Tibial nerve (tissue), 4 donors: ENCODE data around the gene WDR45B. TPM values are rescaled to one million over a fixed set of nuclear protein-coding genes. Genes with fewer than 3 reads are reported as not detected.

Source experiments
- DNase-seq, 2 donors: peaks; one replicate each; pipeline ENCODE4 v3.0.0-alpha.2; 2019; ENCODE audit warnings: low spot score in 2 of 2
- H3K27ac ChIP-seq, 4 donors: fragments of 200-600 bp; sonication (generic) in 3 of 4; one replicate each; pipeline ENCODE4 v1.5.1; 2017 to 2019; ENCODE audit warnings: mild to moderate bottlenecking in 1 of 4
- H3K27me3 ChIP-seq, 2 donors: fragments of 200-600 bp; sonication (generic) in 1 of 2; one replicate each; pipeline versions ENCODE4 v1.5.1 to v1.6.0; 2017 to 2019
- H3K36me3 ChIP-seq, 3 donors: fragments of 200-600 bp; sonication (generic); one replicate each; pipeline ENCODE4 v1.5.1; 2018 to 2019
- H3K4me1 ChIP-seq, 4 donors: fragments of 200-600 bp; sonication (generic) in 3 of 4; one replicate each; pipeline ENCODE4 v1.5.1; 2017 to 2019
- H3K4me3 ChIP-seq, 4 donors: fragments of 200-600 bp; sonication (generic) in 3 of 4; one replicate each; pipeline ENCODE4 v1.5.1; 2017 to 2019; ENCODE audit warnings: mild to moderate bottlenecking in 1 of 4, moderate library complexity in 1 of 4
- H3K9me3 ChIP-seq, 4 donors: fragments of 200-600 bp; sonication (generic) in 3 of 4; one replicate each; pipeline ENCODE4 v1.5.1; 2017 to 2019
- EP300 ChIP-seq, 2 donors: sonication (generic); formaldehyde crosslinking; IDR thresholded peaks; one replicate each; pipeline ENCODE4 v1.6.1; 2017; ENCODE audit warnings: antibody characterized with exemption in 2 of 2, mild to moderate bottlenecking in 1 of 2
- POLR2A ChIP-seq, 2 donors: fragments of 450-650 bp; IDR thresholded peaks; one replicate each; pipeline ENCODE4 v1.6.1; 2017; ENCODE audit warnings: antibody characterized with exemption in 2 of 2, mild to moderate bottlenecking in 2 of 2, moderate library complexity in 2 of 2
- WGBS, 2 donors: methylation state at CpG; one replicate each; pipeline ENCODE4 v1.1.5; 2018; 5-methylcytosine and 5-hydroxymethylcytosine counted together
- total RNA-seq, 4 donors: library from RNA; depleted of rRNA; stranded (reverse); fragments of >200 nt; gene quantifications; one replicate each; pipeline ENCODE4 v1.1.0, GENCODE V29; 2016
- TF ChIP-seq, protein P1 (sequence below), 5 experiments: fragments of 200-600 bp in 3 of 5; fragments of 450-650 bp in 2 of 5; sonication (generic) in 3 of 5; IDR thresholded peaks; one replicate each; pipeline ENCODE4 v1.5.1; 2016 to 2019; ENCODE audit warnings: antibody characterized with exemption in 5 of 5, mild to moderate bottlenecking in 3 of 5, moderate library complexity in 2 of 5

Gene WDR45B
- total RNA-seq, 4 donors from 2014 or later: 64.9 to 114 (median 88.5) TPM

DNA sequence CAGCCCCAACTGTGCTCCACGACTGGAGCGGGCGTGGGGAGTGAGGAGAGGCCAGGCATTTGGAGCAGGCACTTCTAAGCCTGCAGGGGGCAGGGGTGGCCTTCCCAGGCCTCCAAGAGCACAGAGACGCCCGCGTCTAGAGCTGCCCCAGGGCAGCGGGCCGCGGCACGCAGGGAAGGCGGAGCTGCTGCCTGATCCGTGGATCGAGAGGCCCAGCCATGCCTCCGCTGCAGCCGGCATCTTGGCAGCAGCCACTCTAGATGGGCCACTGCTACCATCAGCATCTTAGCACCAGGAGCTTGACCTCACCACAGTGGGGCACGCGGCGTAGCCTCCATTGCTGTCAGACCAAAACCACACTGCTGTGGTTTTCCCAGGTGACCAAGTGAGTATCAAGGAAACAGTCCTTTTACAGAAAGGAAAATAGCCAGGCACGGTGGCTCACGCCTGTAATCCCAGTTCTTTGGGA, 20.4 kb upstream of the WDR45B start:
- no peaks in the 10 kb centered on the region for H3K9me3 ChIP-seq
- no peak for DNase-seq
- H3K4me1 ChIP-seq: peaks cover 0 to 24% (median 8%) of the 10 kb centered on the region in 4 donors
- no peak overlapping the region for H3K4me3 ChIP-seq
- H3K36me3 ChIP-seq: peaks cover 0 to 21% (median 0%) of the 10 kb centered on the region in 3 donors
- H3K27ac ChIP-seq: peak overlapping the region in 3 of 4 donors; percentile 65 to 82 (median 67)
- TF ChIP-seq POLR2A (IDR thresholded peaks at IDR 0.05): no peak
- TF ChIP-seq, protein P1, sequence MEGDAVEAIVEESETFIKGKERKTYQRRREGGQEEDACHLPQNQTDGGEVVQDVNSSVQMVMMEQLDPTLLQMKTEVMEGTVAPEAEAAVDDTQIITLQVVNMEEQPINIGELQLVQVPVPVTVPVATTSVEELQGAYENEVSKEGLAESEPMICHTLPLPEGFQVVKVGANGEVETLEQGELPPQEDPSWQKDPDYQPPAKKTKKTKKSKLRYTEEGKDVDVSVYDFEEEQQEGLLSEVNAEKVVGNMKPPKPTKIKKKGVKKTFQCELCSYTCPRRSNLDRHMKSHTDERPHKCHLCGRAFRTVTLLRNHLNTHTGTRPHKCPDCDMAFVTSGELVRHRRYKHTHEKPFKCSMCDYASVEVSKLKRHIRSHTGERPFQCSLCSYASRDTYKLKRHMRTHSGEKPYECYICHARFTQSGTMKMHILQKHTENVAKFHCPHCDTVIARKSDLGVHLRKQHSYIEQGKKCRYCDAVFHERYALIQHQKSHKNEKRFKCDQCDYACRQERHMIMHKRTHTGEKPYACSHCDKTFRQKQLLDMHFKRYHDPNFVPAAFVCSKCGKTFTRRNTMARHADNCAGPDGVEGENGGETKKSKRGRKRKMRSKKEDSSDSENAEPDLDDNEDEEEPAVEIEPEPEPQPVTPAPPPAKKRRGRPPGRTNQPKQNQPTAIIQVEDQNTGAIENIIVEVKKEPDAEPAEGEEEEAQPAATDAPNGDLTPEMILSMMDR (IDR thresholded peaks at IDR 0.05): peak; percentile 55 to 83 (median 69)
- peak in 1 of 2 donors; percentile 36 for TF ChIP-seq EP300 (IDR thresholded peaks at IDR 0.05)
- H3K27me3 ChIP-seq: no peaks in the 10 kb centered on the region
- 36 to 39% methylated on average over 17 of the region's 20 CpGs for WGBS, 2 donors

DNA sequence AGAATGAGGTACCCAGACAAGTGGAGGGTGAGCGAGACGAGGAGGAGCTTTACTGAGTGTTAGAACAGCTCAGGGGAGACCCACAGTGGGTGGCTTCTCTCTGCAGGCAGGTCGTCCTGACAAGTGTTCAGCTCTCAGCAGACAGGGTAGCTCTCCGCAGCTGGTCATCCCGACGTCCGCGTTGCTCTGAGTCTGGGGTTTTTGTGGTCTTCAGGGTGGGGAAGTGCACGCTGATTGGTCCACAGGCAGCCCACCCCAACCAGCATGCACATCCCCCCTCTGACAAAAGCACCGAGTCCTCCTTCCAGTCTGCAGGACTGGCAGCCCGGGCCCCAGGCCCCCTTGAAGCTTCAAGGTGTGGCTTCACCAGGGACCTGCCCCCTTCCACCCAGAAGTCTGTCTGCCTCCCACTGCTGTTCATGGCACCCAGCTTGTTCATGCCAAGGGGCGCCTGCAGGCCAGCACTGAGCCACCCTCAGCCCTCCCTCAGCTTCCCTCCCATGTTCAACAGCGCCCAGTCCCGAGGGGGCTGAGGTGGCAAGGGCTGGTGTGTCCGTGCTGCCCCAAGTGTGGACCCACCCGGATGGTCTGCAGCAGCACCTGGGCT, 19.9 kb upstream of the WDR45B start:
- Histone ChIP-seq H3K36me3 (peaks cover 0 to 26% (median 0%) of the 10 kb centered on the region in 3 donors), H3K9me3 (no peaks in the 10 kb centered on the region), H3K27ac (peak overlapping the region in 3 of 4 donors; percentile 53 to 67 (median 65)), H3K27me3 (no peaks in the 10 kb centered on the region), H3K4me1 (peaks cover 0 to 24% (median 8%) of the 10 kb centered on the region in 4 donors), H3K4me3 (no peak overlapping the region)
- WGBS, 2 donors: 66 to 69% methylated on average over 10 to 16 of the region's 16 CpGs
- DNase-seq: no peak
- TF ChIP-seq POLR2A (IDR thresholded peaks at IDR 0.05) (no peak), EP300 (IDR thresholded peaks at IDR 0.05) (no peak)
- TF ChIP-seq, protein P1 (IDR thresholded peaks at IDR 0.05): no peak

DNA sequence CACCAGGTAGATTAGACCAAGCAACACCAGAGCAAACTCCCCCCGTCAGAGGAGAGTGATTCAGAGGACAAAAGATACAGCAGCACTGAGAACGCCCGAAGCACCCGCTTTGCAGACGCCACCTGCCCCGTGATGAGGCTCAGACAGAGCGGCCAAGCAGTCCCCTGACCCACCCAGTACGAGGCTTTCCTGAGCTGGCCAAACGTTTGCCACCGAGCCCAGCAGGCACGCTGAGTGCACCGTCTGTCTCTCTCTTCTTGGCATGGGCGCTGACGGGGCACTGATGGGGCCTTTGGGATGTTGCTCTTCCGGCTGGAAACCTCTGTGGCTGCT, 19.4 kb upstream of the WDR45B start:
- no peaks in the 10 kb centered on the region for H3K9me3 ChIP-seq
- WGBS, 2 donors: 89 to 92% methylated on average over 15 of the region's 15 CpGs
- H3K36me3 ChIP-seq: peaks cover 0 to 31% (median 0%) of the 10 kb centered on the region in 3 donors
- H3K27ac ChIP-seq: peak overlapping the region in 1 of 4 donors; percentile 65
- H3K27me3 ChIP-seq: no peaks in the 10 kb centered on the region
- H3K4me3 ChIP-seq: no peak overlapping the region
- peaks cover 0 to 24% (median 8%) of the 10 kb centered on the region in 4 donors for H3K4me1 ChIP-seq
- no peak for DNase-seq
- no peak for TF ChIP-seq POLR2A (IDR thresholded peaks at IDR 0.05)
- no peak for TF ChIP-seq EP300 (IDR thresholded peaks at IDR 0.05)
- TF ChIP-seq, protein P1 (IDR thresholded peaks at IDR 0.05): no peak

DNA sequence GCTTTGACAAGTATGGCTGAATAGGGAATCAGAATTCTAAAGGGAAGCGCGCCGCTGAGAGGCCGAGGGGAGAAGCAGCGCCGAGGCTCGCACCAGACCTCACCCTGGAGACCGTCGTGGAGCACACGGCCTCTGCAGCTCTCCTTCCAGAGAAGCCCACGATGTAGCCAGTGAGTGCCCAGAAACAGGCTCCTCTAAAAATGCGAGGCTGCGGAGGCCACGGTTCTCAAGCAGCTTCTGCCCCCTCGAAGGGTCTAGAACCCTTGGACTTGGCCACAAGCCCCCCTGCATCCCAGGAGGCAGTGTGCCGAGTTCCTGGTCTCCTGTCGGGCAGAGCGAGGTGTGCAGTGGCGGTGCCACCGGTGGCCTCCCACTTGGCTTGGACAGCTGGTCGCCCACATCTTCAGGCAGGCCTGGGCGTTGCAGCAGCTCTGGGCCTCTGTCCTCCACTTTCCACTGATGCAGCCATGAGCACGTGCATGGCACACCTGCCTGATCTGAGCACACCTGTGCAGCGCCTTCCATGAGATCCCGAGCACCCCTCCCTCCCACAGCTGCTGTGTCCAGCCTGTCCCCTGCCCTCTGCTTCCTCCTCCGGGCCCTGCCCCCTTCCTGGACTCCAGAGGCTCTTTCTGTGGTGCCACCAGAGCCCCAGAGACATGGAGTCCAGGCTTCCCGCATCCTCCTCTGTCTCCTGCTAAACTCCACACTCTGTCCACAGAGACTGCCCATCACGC, 18.9 kb upstream of the WDR45B start:
- Histone ChIP-seq H3K4me3 (no peak overlapping the region), H3K4me1 (peaks cover 0 to 20% (median 8%) of the 10 kb centered on the region in 4 donors), H3K36me3 (peaks cover 0 to 37% (median 0%) of the 10 kb centered on the region in 3 donors), H3K9me3 (no peaks in the 10 kb centered on the region), H3K27me3 (no peaks in the 10 kb centered on the region), H3K27ac (peak overlapping the region in 1 of 4 donors; percentile 65)
- 86 to 88% methylated on average over 19 to 21 of the region's 28 CpGs for WGBS, 2 donors
- no peak for DNase-seq
- TF ChIP-seq, protein P1 (IDR thresholded peaks at IDR 0.05): no peak
- TF ChIP-seq EP300 (IDR thresholded peaks at IDR 0.05): no peak
- no peak for TF ChIP-seq POLR2A (IDR thresholded peaks at IDR 0.05)

DNA sequence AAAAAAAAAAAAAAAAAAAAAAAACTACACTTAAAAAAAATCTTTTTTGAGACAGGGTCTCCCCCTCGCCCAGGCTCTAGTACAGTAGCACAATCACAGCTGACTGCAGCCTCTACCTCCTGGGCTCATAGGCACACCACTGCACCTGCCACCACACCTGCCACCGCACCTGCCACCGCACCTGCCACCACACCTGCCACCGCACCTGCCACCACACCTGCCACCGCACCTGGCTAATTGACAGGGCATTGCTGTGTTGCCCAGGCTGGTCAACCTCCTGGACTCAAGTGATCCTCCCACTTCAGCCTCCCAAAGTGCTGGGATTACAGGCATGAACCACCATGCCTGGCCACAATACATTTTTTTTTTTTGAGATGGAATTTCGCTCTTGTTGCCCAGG, 17.6 kb upstream of the WDR45B start:
- H3K27me3 ChIP-seq: no peaks in the 10 kb centered on the region
- H3K36me3 ChIP-seq: peaks cover 0 to 46% (median 0%) of the 10 kb centered on the region in 3 donors
- no peaks in the 10 kb centered on the region for H3K9me3 ChIP-seq
- H3K4me3 ChIP-seq: no peak overlapping the region
- H3K4me1 ChIP-seq: peaks cover 0 to 20% (median 8%) of the 10 kb centered on the region in 4 donors
- DNase-seq: no peak
- no peak for TF ChIP-seq POLR2A (IDR thresholded peaks at IDR 0.05)
- TF ChIP-seq, protein P1 (IDR thresholded peaks at IDR 0.05): no peak
- TF ChIP-seq EP300 (IDR thresholded peaks at IDR 0.05): no peak
- H3K27ac ChIP-seq: no peak overlapping the region
- WGBS, 2 donors: 94 to 98% methylated on average over 6 of the region's 6 CpGs
